GM12874 (cell line): ENCODE measurements around the gene AFP.

Source experiments
- TF ChIP-seq, protein P1 (sequence below): IDR thresholded peaks from 2 replicates; pipeline ENCODE4 v1.5.1; 2011; ENCODE audit warnings: low read depth, mild to moderate bottlenecking, control low read depth, low read length, moderate library complexity; ENCODE audit not compliant: insufficient read depth

The AFP gene

DNA sequence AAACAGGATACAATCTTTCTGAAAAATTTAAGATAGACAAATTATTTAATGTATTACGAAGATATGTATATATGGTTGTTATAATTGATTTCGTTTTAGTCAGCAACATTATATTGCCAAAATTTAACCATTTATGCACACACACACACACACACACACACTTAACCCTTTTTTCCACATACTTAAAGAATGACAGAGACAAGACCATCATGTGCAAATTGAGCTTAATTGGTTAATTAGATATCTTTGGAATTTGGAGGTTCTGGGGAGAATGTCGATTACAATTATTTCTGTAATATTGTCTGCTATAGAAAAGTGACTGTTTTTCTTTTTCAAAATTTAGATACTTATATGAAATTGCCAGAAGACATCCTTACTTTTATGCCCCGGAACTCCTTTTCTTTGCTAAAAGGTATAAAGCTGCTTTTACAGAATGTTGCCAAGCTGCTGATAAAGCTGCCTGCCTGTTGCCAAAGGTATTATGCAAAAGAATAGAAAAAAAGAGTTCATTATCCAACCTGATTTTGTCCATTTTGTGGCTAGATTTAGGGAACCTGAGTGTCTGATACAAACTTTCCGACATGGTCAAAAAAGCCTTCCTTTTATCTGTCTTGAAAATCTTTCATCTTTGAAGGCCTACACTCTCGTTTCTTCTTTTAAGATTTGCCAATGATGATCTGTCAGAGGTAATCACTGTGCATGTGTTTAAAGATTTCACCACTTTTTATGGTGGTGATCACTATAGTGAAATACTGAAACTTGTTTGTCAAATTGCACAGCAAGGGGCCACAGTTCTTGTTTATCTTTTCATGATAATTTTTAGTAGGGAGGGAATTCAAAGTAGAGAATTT, 26.8 kb upstream of the AFP start:
- TF ChIP-seq, protein P1, sequence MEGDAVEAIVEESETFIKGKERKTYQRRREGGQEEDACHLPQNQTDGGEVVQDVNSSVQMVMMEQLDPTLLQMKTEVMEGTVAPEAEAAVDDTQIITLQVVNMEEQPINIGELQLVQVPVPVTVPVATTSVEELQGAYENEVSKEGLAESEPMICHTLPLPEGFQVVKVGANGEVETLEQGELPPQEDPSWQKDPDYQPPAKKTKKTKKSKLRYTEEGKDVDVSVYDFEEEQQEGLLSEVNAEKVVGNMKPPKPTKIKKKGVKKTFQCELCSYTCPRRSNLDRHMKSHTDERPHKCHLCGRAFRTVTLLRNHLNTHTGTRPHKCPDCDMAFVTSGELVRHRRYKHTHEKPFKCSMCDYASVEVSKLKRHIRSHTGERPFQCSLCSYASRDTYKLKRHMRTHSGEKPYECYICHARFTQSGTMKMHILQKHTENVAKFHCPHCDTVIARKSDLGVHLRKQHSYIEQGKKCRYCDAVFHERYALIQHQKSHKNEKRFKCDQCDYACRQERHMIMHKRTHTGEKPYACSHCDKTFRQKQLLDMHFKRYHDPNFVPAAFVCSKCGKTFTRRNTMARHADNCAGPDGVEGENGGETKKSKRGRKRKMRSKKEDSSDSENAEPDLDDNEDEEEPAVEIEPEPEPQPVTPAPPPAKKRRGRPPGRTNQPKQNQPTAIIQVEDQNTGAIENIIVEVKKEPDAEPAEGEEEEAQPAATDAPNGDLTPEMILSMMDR: no peak

DNA sequence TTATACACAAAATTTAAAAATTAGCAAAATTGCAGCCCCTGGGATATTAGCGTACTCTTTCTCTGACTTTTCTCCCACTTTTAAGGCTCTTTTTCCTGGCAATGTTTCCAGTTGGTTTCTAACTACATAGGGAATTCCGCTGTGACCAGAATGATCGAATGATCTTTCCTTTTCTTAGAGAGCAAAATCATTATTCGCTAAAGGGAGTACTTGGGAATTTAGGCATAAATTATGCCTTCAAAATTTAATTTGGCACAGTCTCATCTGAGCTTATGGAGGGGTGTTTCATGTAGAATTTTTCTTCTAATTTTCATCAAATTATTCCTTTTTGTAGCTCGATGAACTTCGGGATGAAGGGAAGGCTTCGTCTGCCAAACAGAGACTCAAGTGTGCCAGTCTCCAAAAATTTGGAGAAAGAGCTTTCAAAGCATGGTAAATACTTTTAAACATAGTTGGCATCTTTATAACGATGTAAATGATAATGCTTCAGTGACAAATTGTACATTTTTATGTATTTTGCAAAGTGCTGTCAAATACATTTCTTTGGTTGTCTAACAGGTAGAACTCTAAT, 26.0 kb upstream of the AFP start:
- TF ChIP-seq, protein P1: no peak

DNA sequence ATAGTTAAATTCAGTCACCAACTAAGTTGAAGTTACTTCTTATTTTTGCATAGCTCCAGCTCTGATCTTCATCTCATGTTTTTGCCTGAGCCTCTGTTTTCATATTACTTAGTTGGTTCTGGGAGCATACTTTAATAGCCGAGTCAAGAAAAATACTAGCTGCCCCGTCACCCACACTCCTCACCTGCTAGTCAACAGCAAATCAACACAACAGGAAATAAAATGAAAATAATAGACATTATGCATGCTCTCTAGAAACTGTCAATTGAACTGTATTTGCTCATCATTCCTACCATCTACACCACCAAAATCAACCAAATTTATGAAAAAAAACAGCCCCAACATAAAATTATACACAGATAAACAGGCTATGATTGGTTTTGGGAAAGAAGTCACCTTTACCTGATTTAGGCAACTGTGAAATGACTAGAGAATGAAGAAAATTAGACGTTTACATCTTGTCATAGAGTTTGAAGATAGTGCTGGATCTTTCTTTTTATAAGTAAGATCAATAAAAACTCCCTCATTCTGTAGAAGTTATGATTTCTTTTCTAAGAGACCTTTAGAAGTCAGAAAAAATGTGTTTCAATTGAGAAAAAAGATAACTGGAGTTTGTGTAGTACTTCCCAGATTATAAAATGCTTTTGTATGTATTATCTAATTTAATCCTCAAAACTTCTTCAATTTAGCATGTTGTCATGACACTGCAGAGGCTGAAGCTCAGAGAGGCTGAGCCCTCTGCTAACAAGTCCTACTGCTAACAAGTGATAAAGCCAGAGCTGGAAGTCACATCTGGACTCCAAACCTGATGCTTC, 24.9 kb upstream of the AFP start:
- TF ChIP-seq, protein P1: no peak

DNA sequence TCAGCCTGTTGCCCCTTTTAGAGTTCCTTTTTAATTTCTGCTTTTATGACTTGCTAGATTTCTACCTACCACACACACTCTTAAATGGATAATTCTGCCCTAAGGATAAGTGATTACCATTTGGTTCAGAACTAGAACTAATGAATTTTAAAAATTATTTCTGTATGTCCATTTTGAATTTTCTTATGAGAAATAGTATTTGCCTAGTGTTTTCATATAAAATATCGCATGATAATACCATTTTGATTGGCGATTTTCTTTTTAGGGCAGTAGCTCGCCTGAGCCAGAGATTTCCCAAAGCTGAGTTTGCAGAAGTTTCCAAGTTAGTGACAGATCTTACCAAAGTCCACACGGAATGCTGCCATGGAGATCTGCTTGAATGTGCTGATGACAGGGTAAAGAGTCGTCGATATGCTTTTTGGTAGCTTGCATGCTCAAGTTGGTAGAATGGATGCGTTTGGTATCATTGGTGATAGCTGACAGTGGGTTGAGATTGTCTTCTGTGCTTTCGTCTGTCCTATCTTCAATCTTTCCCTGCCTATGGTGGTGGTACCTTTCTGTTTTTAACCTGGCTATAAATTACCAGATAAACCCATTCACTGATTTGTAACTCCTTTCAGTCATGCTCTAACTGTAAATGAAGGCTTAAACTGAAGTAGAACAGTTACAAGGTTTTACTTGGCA, 24.1 kb upstream of the AFP start:
- TF ChIP-seq, protein P1: no peak

DNA sequence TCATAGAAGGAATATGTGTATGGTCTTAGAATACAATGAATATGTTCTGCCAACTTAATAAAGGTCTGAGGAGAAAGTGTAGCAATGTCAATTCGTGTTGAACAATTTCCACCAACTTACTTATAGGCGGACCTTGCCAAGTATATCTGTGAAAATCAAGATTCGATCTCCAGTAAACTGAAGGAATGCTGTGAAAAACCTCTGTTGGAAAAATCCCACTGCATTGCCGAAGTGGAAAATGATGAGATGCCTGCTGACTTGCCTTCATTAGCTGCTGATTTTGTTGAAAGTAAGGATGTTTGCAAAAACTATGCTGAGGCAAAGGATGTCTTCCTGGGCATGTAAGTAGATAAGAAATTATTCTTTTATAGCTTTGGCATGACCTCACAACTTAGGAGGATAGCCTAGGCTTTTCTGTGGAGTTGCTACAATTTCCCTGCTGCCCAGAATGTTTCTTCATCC, 22.7 kb upstream of the AFP start:
- TF ChIP-seq, protein P1: no peak

DNA sequence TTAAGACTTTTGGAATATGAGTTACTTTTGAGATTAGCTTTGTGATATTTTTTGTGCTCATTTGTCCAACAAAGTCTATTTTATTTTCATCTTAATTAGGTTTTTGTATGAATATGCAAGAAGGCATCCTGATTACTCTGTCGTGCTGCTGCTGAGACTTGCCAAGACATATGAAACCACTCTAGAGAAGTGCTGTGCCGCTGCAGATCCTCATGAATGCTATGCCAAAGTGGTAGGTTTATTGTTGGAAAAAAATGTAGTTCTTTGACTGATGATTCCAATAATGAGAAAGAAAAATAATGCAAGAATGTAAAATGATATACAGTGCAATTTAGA, 21.1 kb upstream of the AFP start:
- TF ChIP-seq, protein P1: no peak
